Head of caudate nucleus (tissue), 42 donors: ENCODE results near the gene IL31.
"Not testable (repeated sequence)": the region's sequence is repeated elsewhere in the genome, so short reads cannot be mapped to it uniquely, and the experiment has no call there.

ENCODE experiments used
- DNase-seq, 42 donors: peaks; one replicate each; pipeline versions ENCODE4 v3.0.0 to v3.0.0-alpha.2; 2020 to 2021; ENCODE audit warnings: mixed read lengths in 7 of 42
- intact Hi-C: fragments of 100-400 bp; cut with DNase I; formaldehyde crosslinking; loops from one replicate; pipeline ENCODE4 v1.15.0; 2022

The IL31 gene

GRCh38 chr12:122174155-122174845 lies at the start of gene IL31:
Gene IL31 (minus strand): TSS chr12:122174221. CDS start chr12:122174172, 49 bp downstream.
- intact Hi-C loops: no loop called here
- DNase-seq: no peak

GRCh38 chr12:122216445-122216844 lies 42.4 kb upstream of the IL31 start:
- intact Hi-C loops: no loop called here
- no peak for DNase-seq

- intact Hi-C loops: no loop called here
- no peak for DNase-seq
These were observed 41.8 kb upstream of the IL31 start for GRCh38 chr12:122215771-122216170.

- intact Hi-C loops: no loop called here
- peak in 1 of 42 donors; percentile 12 for DNase-seq
These were observed 34.2 kb upstream of the IL31 start for GRCh38 chr12:122208073-122208820.

GRCh38 chr12:122207391-122207790 lies 33.4 kb upstream of the IL31 start:
- intact Hi-C loops: no loop called here
- DNase-seq: no peak

GRCh38 chr12:122206976-122207375 lies 33.0 kb upstream of the IL31 start:
- intact Hi-C loops: no loop called here
- DNase-seq: peak in 1 of 42 donors; percentile 13

GRCh38 chr12:122206111-122206881 lies 32.3 kb upstream of the IL31 start:
- peak in 3 of 42 donors; percentile 3 to 30 (median 15) for DNase-seq
- intact Hi-C loops: no loop called here

GRCh38 chr12:122205053-122205925 lies 31.3 kb upstream of the IL31 start:
- DNase-seq: peak in 1 of 42 donors; percentile 14

GRCh38 chr12:122204167-122205052 lies 30.4 kb upstream of the IL31 start:
- peak in 4 of 42 donors; percentile 25 to 32 (median 26) for DNase-seq
- intact Hi-C loops: no loop called here

More at GRCh38 chr12:122205053-122205925, 31.3 kb upstream of the IL31 start:
- intact Hi-C loops: no loop called here

- peak; percentile 55 to 89 (median 78) for DNase-seq
- intact Hi-C loops: no loop called here
These were observed 29.5 kb upstream of the IL31 start, which contains the start of gene B3GNT4 for GRCh38 chr12:122203301-122204166. Gene B3GNT4 (plus strand): TSS chr12:122203709. CDS start chr12:122204619, 910 bp downstream.

GRCh38 chr12:122202811-122203210 lies 28.8 kb upstream of the IL31 start:
- intact Hi-C loops: not testable (repeated sequence)

GRCh38 chr12:122202017-122202416 lies 28.0 kb upstream of the IL31 start:
- DNase-seq: no peak
- intact Hi-C loops: no loop called here

More at GRCh38 chr12:122202811-122203210, 28.8 kb upstream of the IL31 start:
- not testable (repeated sequence) for DNase-seq

GRCh38 chr12:122201381-122201780 lies 27.4 kb upstream of the IL31 start:
- intact Hi-C loops: no loop called here
- DNase-seq: no peak

- no peak for DNase-seq
- intact Hi-C loops: no loop called here
These were observed 26.6 kb upstream of the IL31 start for GRCh38 chr12:122200541-122201175.

GRCh38 chr12:122199484-122200355 lies 25.7 kb upstream of the IL31 start:
- intact Hi-C loops: no loop called here
- peak in 1 of 42 donors; percentile 17 for DNase-seq
